Stimulated activated CD8-positive, alpha-beta memory T cell treated with anti-CD3 and anti-CD28 coated beads, Interleukin-2, amount 100 ng/mL, for 48 hours (primary cell): Measurements from ENCODE around the gene COX15.
A peak's percentile ranks its signal among the peaks of the same experiment; 100 is the strongest.
"Not testable (repeated sequence)": the region's sequence is repeated elsewhere in the genome, so short reads cannot be mapped to it uniquely, and the experiment has no call there.

Source experiments
- DNase-seq, 2 donors: peaks; one replicate each; pipeline ENCODE4 v3.0.0-alpha.2; 2020; ENCODE audit warnings: low read depth in 2 of 2

The COX15 gene

DNA sequence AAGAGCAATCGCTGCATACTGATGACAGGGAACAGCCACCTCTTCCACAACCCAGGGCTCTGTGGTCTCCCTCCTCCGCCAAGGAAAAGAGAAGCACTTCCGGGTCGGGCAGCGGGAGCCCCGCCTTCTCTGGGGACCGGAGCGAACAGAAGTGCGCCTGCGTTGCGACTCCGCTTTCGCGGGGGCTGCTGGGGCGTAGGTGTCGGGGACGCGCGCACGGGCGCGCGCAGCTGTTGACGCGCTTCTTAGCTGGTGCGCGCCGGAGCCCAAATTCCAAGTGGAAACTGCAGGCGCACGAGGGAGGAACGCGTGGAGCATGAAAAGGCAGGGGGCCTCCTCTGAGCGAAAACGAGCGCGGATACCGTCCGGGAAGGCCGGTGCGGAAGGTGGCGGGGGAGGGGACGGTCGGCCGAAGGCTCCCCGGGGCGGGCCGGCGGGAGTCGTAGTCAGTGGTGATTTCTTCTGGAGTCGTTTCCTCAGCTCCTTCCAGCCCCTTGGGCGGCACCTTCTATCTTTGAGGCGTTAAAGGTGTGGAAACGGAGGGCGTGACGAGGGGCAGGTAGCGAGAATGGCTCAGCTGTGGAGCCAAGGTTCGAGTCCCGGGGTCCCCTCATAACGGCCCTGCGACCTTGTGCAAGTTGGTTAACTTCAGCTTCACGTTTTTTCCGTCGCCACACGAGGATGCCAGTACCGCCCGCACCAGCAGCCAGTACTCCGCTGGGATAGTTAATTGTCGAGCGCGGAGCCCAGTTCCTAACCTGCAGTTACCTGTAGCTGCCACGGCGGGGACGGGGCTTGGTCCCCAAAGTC is at the start of gene COX15, which contains the start of gene CUTC:
TSS of gene COX15 (minus strand) at position 95 of the 810 bp plus-strand sequence. CDS start at position 17, 78 bp downstream.
TSS of gene CUTC (plus strand) at position 202 of the 810 bp plus-strand sequence. CDS start at position 317, 115 bp downstream.
- DNase-seq, result peak; percentile 90 to 93

DNA sequence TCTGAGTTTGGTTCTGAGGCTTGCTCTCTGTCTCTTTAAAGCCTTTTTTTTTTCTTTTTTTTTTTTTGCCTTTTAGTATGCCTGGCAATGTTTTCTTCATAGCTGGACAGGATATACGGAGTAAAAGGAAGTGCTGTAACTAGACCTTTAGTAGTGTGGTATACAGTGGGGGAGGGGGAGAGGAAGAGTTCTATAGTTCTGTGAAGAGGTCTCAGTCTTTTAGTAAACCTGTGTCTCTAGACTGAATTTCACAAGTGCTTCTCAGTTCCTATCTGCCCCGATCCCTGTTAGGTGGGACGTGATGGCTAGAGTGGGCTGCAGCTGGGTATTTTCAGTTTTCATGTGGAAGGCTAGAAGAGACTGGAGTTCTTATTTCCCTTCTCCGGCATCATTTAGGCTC is 47.4 kb upstream of the COX15 start:
- no peak for DNase-seq

DNA sequence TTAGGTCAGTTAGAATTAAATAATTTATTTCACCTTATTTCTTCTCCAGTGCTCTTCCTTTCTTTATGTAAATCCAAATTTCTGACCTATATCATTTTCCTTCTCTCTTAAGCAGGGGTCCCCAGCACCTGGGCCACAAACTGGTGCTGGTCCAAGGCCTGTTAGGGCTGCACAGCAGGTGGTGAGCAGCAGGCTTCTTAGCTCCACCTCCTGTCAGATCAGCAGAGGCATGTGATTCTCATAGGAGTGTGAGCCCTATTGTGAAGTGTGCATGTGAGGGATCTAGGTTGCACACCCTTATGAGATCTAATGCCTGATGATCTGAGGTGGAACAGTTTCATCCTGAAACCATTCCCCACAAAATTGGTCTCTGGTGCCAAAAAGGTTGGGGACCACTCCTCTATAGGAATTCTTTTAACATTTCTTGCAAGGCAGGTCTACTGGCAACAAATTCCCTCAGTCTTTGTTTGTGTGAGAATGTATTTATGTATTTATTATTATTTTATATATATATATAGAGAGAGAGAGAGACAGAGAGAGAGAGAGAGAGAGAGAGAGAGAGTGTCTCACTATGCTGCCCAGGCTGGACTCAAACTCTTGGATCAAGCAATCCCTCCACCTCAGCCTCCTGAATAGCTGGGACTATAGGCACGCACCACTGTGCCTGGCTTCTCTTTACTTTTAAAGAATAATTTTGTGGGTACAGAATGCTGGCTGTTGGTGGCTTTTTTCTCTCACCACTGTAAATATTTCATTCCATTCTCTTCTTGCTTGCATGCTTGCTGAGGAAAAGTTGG is 46.2 kb upstream of the COX15 start:
- DNase-seq, result no peak

DNA sequence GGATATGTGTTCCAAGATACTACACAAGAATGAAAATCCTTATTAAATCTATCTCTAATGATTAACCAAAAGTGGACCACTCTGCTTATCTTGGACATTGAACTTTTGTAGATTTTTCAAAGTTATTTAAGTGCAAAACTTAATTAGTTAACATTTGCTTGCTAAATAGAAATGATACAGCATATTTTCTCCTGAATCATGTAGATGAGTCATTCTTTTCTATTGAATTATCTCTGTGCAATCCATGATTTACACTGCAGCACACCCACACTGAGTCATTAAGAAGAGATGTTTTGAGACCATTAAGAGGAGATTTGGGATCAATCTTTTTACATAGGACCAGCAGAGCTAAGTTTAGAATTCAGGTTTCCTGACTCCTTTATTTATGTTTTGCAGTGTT is 43.9 kb upstream of the COX15 start:
- DNase-seq, result no peak

DNA sequence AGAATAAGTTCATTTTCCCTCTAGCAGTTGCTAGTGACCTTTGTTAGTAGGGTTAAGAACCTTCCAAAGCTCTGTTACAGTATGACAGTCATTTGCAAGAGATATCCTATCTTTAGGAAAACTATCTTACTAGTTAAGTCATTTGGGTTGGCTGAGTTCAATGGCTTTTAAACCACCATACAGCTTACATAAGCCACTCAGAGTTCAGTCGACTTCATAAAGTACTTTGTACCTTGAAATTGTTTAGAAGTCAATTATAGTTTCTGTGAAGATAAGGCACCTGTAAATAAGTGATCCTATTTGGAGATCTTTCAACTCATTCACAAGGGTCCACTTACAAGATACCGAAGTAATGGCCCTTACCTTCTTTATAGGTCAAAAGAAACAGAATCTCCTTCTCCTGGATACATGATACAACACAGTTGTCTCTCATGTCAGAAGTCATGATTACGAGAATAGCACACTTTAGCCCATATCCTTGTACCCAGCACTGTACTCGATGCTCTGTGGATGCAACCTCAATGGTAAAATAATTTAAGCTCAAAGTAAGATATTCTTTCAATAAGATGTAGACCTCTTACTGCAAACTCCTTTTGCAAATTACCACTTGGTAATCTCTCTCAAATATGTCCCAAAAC is 38.6 kb upstream of the COX15 start:
- DNase-seq, result no peak

DNA sequence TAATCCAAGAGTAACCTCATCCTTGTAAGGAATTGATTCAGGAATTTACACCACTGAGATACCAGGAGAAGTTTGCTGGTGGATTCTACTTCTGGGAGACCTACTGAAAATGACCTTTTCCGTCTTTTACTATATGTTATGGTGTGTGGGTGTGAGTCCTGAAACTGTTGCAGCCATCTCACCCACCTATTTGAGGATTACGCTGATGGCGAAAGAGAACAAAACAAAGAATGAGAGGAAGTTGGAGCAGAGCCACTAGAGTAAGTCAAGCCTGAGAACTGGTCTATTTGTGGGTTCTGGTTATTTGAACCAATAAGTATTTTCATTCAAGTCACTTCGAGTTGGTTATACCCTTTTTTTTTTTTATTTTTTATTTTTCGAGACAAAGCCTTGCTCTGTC is 37.8 kb upstream of the COX15 start:
- no peak for DNase-seq

DNA sequence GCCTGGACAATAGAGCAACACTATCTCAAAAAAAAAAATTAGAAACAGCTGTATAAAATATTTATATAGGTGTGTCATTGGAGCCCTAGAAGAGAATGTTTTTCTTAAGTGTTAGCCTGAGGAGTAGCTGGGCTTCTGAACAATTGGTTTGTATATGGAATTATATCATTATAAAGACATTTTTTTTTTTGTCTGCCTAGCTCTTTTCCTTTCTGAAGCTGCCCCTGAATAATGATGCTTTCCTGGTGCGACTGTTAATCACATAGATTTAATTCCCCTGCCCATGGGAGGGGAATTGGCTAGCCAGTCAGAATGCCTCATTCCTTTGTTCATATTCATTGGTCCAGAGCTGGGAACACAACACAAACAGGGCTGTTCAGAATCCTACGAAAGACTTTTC is 36.6 kb upstream of the COX15 start:
- no peak for DNase-seq

DNA sequence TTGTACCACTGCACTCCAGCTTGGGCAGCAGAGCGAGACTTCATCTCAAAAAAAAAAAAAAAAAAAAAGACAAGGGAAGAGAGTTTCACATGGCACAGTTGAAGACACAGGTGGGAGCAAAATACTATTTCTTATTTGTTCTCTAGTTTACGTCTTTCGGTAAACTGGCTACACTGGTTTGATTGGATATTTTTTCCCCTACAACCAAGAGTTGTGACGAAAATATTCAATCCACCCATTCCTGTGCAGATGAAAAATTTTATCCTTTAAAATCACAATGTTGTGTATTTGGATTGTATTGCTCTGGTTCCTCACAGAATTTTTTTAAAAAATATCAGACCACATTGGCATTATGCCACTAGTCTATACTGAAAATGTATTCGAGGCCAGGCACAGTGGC is 36.0 kb upstream of the COX15 start:
- DNase-seq, result no peak

DNA sequence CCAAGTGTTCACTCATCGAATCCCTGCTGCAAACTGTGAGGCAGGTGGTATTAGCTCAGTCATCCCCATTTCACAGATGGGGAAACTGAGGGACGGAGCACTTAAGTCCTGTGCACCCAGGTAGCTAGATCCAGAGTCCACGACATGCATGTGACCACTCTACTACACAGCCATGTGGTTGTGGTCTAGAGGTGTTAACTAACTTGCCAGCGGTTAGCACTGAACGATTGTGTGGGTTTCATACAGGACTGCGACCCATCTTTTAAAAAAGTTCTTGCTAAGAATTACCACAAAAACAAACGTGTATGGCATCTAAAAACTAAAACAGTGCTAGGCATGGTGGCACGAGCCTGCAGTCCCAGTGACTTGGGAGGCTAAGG is 34.4 kb upstream of the COX15 start:
- no peak for DNase-seq

DNA sequence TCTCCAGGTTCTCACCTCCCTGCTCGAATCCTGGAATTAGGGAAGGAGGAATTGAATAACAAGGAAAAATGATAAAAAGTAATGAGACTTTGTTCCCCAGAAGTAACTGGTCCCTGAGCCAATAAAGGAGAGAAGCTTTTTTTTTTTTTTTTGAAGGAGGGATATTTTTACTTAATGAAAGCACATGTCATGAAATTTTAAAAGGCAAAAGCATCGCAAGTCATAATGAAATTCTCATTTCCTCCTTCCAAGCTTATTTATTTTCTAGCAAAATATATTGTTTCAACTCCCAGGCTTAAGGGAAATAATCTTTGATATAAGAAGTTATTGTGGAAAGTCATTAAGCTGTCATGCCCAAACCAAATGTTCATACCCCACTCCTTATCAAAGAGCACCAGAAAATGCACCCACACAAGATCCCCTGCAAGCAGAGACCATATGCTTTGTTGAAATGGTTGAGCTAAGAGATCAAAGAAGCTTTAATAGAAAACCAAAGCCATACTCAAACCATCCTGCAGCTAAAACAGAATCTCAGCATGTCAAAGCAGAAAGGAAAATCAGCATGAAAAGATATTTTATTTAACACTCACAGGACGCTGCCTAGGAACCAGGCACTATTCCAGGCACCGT is 33.9 kb upstream of the COX15 start:
- no peak for DNase-seq

DNA sequence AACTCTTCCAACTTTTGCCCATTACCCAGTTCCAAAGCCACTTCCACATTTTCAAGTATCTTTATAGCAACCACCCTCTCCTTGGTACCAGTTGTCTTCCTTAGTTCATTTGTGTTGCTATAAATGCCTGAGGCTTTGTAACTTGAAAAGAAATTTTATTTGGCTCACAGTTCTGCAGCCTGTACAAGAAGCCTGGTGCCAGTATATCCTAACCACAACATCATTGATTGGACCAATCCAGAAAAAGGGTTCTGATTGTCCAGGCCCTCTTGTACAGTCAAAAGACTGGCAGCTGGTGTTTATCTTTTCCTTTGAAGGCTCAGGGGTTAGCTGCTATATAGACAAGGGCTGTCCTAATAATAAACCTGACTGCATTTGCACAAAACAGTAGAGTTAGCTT is 29.4 kb upstream of the COX15 start:
- DNase-seq, result no peak

DNA sequence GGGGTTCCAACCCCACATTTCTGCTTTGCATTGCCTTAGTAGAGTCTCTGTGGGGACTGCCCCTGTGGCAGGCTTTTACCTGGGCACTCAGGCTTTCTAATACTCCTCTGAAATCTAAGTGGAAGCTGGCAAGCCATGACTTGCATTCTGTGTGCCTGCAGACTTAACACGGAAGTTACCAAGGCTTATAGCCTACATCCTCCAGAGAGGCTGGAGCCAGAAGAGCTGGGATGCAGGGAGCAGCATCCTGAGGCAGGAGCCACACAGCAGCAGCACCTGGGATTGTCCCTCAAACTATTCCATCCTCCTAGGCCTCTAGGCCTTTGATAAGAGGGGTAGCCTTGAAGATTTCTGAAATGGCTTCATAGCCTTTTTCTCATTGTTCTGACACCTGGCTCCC is 28.4 kb upstream of the COX15 start:
- no peak for DNase-seq

DNA sequence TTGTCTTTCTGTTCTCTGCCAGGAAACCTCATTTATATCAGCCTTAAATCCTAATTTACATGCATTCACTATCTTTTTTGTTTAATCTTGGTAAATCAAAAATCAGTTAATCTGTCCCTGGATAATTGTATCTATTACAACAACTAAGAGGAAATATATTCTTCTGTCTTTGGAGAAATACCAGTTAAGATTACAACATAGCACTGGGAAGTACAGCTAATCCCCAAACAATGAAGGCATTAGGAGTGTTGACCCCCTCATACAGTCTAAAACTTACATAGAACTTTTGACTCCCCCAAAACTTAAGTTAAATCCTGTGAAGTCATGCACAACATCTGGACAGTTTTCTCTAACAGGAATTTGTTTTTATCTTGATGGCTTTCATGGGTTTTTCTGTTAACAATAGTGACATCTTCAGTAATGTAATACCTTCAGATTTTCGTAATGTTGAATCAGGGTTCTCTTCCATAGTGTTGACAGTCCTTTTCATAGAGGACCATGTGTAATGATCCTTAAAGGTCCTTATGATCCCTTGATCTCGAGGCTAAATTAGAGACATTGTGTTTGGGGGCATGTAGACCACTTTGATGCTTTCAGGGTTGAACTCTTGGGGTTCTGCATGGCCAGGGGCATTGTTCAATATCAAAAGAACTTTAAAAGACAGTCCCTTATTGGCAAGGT is 26.4 kb upstream of the COX15 start:
- DNase-seq, result no peak

DNA sequence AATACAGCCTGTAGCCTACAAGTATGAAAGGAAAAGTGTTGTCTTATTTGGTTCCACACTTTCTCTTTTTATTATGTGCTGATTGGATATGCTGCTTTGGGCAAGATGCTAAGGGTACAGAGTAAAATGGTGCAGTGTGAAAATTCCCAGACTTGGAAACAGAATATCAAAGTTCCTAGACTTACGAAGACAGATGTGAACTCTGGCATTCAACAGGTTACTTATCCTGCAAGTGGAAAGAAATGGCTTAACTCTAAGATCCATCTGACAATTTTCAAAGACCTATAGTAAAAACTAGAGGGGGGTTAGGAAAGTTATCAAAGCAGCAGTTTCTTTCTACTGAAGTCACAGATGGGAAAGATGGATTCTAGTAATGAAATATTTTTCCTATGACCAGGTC is 24.2 kb upstream of the COX15 start:
- no peak for DNase-seq

DNA sequence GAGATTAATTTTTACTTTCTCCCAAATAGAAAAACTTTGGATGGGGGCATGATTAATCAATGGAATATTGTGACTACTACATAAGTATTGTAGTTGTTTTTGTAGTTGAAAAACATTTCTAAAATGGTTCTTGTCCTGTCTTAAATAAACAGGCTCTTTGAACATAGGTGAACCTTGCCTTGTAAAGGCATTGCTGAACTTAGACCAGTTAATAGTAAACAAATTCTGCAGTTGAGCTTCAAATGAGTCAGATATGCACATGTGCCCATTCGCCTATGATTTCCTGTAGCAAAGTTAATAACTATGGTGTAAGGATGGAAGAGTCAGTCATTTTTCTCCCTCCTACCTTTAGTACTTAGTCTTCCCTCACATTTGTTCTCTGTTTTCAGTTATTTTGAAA is 22.7 kb upstream of the COX15 start:
- no peak for DNase-seq

DNA sequence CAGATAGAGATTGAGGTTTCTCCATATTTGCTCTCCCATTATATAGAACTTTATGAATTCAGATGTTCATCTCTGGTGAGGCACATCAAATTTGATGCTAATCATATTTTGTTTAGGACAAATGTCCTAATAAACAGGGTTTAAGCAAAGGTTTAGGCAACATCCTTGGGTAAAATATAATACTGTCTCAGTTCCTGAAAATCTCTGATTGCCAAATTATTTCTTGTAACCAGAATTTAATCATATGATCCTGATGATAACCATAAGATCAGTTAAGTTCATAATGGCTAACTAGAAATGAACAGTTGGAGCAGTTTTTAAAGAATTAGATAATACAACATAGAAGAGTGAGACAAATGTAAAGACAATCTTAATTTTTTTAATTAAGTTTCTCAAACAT is 18.7 kb upstream of the COX15 start:
- no peak for DNase-seq

DNA sequence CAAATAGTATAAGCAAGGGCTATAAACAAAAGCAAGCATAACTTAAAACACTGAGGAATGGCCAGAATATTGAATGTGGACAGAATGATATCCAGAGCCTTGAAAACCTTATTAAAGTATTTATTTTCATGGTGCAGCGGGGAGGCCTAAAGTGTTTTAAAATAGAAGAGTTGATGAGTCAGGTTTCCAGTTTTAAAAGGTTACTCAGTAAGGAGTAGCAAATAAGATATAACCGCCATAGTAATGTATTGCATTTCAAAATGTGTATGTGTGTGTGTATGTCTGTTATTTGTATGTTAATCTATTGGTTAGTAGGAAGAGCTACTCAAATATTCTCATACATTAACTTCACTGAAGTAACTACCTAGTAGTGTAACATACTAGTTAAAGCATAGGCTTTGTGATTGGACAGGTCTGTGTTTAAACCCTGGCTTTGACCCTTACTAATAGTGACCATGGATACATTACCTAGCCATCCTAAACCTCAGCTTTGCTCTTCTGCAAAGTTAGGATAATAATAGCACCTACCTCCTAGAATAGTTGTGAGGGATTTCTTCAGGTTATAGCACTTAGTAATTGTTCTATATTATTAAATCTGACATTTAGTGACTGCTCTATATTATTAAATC is 17.0 kb upstream of the COX15 start:
- DNase-seq, result no peak

DNA sequence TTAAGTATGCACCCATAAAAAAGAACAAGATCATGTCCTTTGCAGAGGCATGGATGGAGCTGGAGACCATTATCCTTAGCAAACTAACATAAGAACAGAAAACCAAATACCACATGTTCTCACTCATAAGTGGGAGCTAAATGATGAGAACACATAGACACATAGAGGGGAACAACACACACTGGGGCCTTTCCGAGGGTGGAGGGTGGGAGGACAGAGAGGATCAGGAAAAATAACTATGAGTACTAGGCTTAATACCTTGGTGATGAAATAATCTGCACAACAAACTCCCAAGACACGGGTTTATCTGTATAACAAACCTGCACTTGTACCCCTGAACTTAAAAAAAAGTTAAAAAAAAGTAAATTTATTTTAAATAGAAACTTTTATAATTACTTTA is 14.2 kb upstream of the COX15 start:
- DNase-seq, result not testable (repeated sequence)

DNA sequence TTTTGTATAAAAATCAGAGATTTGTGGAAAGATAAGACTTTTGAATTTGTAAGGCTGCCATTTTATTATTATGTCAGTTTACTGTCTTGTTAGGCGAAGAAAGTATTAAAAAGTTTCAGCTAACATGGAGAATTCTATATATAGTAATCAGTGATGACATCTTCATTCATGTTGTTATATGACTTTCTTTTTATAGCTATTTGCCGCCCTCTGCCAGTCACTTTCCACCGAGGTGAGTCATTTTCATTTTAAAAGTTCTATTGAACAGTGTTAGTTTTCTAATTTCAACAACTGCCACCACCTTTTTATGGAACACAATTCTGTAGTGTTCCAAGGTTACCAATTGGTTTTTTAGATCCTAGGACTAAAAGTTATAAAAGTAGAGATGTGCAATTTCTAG is 11.9 kb upstream of the COX15 start:
- no peak for DNase-seq

DNA sequence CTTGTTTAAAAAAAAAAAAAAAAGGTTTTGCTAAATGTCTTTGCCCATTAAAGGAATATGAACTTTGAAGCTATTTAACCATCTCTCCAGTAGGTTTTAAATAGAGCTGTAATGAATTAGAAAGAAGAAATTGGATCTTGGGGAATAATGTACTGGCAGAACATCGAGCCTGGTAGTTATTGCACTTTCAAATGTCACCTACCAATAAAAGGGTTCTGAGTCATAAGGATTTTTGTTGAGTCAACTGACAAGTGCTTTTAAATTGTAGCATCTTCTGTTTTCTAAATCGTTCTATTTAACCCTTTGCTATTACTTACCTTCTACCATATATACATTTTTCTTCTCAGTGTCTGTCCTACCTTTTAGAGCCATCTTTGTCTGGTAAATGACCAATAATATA is 10.8 kb upstream of the COX15 start:
- no peak for DNase-seq

DNA sequence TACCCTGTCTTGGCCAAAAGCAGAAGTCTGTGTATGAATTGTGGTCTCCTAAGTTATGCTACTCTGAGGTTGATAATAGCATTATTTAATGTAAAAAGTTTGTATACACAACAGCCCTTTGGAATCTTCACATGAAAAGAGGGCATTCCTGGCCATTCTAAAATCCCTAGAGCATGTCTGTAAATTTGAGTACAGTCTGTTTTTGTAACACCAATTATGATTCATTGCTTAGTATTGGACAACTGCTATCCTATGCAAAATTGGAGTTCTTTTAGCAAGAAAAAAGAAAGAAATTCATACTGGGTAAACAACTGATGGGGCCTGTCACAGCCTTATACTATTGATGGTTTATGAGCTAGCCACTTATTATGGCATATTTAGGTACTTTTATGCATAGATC is 10.3 kb upstream of the COX15 start:
- DNase-seq, result no peak
